ENCODE measurements around the gene HDAC4.
A peak's percentile ranks its signal among the peaks of the same experiment; 100 is the strongest.

Gene HDAC4

GRCh38 chr2:239312741-239313667 is 87.8 kb downstream of the HDAC4 start:
- H3K4me3 ChIP-seq (ENCODE audit: low read depth, low read length) = no peak overlapping the region
- H3K36me3 ChIP-seq (ENCODE audit: control insufficient read depth in 2 of 2, insufficient read depth in 1 of 2, low read length in 2 of 2) = no peaks in the 10 kb centered on the region
- ChIA-PET CTCF (no interaction called here), POLR2A (no interaction called here)
- H3K9me3 ChIP-seq (ENCODE audit: control insufficient read depth, insufficient read depth, low read depth, low read length) = no peaks in the 10 kb centered on the region
- no peak overlapping the region for H3K27ac ChIP-seq (ENCODE audit: extremely low read depth, low read depth, low read length)
- TF ChIP-seq ZNF266 (tag by site-specific recombination; IDR thresholded peaks at IDR 0.05; ENCODE audit: low read depth) (no peak), IKZF3 (tag by site-specific recombination; IDR thresholded peaks at IDR 0.05) (no peak), ZFHX2 (tag by site-specific recombination; conservative IDR thresholded peaks at IDR 0.05) (0 out of 2 replicates have a peak, but pooled peaks have one; percentile 33), ZNF214 (tag by site-specific recombination; IDR thresholded peaks at IDR 0.05; ENCODE audit: borderline replicate concordance) (no peak), ZNF837 (tag by site-specific recombination; IDR thresholded peaks at IDR 0.05) (no peak), GFI1B (tag by site-specific recombination; IDR thresholded peaks at IDR 0.05) (no peak), ZNF114 (tag by site-specific recombination; IDR thresholded peaks at IDR 0.05) (no peak)
- TF ChIP-seq, protein P1, sequence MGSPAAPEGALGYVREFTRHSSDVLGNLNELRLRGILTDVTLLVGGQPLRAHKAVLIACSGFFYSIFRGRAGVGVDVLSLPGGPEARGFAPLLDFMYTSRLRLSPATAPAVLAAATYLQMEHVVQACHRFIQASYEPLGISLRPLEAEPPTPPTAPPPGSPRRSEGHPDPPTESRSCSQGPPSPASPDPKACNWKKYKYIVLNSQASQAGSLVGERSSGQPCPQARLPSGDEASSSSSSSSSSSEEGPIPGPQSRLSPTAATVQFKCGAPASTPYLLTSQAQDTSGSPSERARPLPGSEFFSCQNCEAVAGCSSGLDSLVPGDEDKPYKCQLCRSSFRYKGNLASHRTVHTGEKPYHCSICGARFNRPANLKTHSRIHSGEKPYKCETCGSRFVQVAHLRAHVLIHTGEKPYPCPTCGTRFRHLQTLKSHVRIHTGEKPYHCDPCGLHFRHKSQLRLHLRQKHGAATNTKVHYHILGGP (tag by site-specific recombination; IDR thresholded peaks at IDR 0.05) = no peak
- no peaks in the 10 kb centered on the region for H3K4me1 ChIP-seq (ENCODE audit: control insufficient read depth, insufficient read depth, low read length)

GRCh38 chr2:239312081-239312511 is 88.7 kb downstream of the HDAC4 start:
- no peak for TF ChIP-seq ZNF391 (tag by site-specific recombination; IDR thresholded peaks at IDR 0.05; ENCODE audit: borderline replicate concordance, low read depth)
- no peak for TF ChIP-seq ZNF664 (tag by site-specific recombination; IDR thresholded peaks at IDR 0.05)
- no peak for TF ChIP-seq ZNF211 (tag by site-specific recombination; IDR thresholded peaks at IDR 0.05; ENCODE audit: low read depth)
- no peak for TF ChIP-seq ZNF585B (tag by site-specific recombination; IDR thresholded peaks at IDR 0.05)
- TF ChIP-seq, protein P2, sequence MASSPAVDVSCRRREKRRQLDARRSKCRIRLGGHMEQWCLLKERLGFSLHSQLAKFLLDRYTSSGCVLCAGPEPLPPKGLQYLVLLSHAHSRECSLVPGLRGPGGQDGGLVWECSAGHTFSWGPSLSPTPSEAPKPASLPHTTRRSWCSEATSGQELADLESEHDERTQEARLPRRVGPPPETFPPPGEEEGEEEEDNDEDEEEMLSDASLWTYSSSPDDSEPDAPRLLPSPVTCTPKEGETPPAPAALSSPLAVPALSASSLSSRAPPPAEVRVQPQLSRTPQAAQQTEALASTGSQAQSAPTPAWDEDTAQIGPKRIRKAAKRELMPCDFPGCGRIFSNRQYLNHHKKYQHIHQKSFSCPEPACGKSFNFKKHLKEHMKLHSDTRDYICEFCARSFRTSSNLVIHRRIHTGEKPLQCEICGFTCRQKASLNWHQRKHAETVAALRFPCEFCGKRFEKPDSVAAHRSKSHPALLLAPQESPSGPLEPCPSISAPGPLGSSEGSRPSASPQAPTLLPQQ (tag by site-specific recombination; IDR thresholded peaks at IDR 0.05) = no peak
- TF ChIP-seq ZNF350 (tag by site-specific recombination; IDR thresholded peaks at IDR 0.05) = no peak
- TF ChIP-seq, protein P1 (tag by site-specific recombination; IDR thresholded peaks at IDR 0.05) = no peak
- no peak for TF ChIP-seq TCF7L2 (IDR thresholded peaks at IDR 0.05; ENCODE audit: borderline replicate concordance, low read depth, low read length)
- TF ChIP-seq ZSCAN30 (tag by site-specific recombination; IDR thresholded peaks at IDR 0.05) = no peak
- no peak for TF ChIP-seq OSR2 (tag by site-specific recombination; IDR thresholded peaks at IDR 0.05)
- no peak for TF ChIP-seq CTCF (tag by site-specific recombination; IDR thresholded peaks at IDR 0.05)
- no peak for TF ChIP-seq ZBTB48 (tag by site-specific recombination; IDR thresholded peaks at IDR 0.05)
- TF ChIP-seq ZNF24 (tag by site-specific recombination; IDR thresholded peaks at IDR 0.05) = no peak
- no peak for TF ChIP-seq ZNF488 (tag by site-specific recombination; IDR thresholded peaks at IDR 0.05)
- no peak for TF ChIP-seq SP3 (tag by site-specific recombination; IDR thresholded peaks at IDR 0.05)
- no peak for TF ChIP-seq ZNF707 (tag by site-specific recombination; IDR thresholded peaks at IDR 0.05)
- TF ChIP-seq ZNF777 (tag by site-specific recombination; IDR thresholded peaks at IDR 0.05; ENCODE audit: borderline replicate concordance) = no peak
- CTCF ChIA-PET = no interaction called here

More at GRCh38 chr2:239312081-239312511, 88.7 kb downstream of the HDAC4 start:
- POLR2A ChIA-PET = no interaction called here
- Histone ChIP-seq H3K9me3 (ENCODE audit: control insufficient read depth, insufficient read depth, low read depth, low read length) (no peaks in the 10 kb centered on the region), H3K27ac (ENCODE audit: extremely low read depth, low read depth, low read length) (no peak overlapping the region), H3K36me3 (ENCODE audit: control insufficient read depth in 2 of 2, insufficient read depth in 1 of 2, low read length in 2 of 2) (no peaks in the 10 kb centered on the region), H3K4me1 (ENCODE audit: control insufficient read depth, insufficient read depth, low read length) (no peaks in the 10 kb centered on the region), H3K4me3 (ENCODE audit: low read depth, low read length) (no peak overlapping the region)
